Effector CD8-positive, alpha-beta T cell (primary cell): ENCODE data around the gene ICAM1.

Source experiments
- DNase-seq: peaks from one replicate; lab custom pipeline; 2025; lab: John Stamatoyannopoulos, UW

The ICAM1 gene

DNA sequence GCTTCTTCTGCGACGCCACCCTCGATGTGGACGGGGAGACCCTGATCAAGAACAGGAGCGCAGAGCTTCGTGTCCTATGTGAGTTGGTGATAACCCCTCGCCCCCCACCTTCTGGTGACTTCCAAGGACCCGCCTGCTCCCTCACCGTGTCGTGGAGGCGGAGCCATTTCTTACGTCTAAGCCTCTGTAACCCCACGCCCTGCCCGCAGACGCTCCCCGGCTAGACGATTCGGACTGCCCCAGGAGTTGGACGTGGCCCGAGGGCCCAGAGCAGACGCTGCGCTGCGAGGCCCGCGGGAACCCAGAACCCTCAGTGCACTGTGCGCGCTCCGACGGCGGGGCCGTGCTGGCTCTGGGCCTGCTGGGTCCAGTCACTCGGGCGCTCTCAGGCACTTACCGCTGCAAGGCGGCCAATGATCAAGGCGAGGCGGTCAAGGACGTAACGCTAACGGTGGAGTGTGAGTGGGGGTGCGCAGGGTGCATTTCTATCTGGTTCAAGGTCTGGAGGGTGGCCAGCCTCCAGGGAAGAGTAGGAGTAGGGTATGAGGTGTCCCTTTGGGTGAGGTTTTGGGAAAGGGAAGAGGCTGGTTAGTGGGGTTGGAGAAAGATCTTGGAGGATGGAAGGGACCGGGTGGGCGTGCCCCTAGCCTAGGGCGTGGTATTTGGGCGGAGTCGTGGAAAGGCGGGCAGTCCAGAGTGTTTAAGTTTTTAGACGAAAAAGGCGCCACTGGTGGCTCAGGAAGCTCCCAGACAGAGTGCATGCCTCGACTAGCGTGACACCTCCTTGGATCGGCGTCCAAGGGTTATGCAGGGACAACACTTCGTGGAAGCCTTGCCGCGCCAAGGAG is 22.1 kb downstream of the ICAM1 start:
- no peak for DNase-seq

DNA sequence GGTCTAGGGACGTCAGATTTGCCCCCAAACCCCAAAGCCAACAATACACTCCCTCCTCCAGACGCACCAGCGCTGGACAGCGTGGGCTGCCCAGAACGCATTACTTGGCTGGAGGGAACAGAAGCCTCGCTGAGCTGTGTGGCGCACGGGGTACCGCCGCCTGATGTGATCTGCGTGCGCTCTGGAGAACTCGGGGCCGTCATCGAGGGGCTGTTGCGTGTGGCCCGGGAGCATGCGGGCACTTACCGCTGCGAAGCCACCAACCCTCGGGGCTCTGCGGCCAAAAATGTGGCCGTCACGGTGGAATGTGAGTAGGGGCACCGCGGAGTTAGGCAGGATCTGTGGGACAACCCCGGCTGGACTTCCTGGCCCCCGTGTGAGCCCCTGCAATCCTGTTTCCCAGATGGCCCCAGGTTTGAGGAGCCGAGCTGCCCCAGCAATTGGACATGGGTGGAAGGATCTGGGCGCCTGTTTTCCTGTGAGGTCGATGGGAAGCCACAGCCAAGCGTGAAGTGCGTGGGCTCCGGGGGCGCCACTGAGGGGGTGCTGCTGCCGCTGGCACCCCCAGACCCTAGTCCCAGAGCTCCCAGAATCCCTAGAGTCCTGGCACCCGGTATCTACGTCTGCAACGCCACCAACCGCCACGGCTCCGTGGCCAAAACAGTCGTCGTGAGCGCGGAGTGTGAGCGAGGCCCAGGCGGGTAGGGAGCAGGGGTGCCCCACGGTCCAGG is 22.9 kb downstream of the ICAM1 start:
- DNase-seq = no peak

DNA sequence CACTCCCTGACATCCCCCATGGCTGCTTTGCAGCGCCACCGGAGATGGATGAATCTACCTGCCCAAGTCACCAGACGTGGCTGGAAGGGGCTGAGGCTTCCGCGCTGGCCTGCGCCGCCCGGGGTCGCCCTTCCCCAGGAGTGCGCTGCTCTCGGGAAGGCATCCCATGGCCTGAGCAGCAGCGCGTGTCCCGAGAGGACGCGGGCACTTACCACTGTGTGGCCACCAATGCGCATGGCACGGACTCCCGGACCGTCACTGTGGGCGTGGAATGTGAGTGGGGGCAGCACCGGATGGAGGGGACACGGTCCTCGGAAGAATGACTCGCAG is 23.4 kb downstream of the ICAM1 start:
- no peak for DNase-seq

DNA sequence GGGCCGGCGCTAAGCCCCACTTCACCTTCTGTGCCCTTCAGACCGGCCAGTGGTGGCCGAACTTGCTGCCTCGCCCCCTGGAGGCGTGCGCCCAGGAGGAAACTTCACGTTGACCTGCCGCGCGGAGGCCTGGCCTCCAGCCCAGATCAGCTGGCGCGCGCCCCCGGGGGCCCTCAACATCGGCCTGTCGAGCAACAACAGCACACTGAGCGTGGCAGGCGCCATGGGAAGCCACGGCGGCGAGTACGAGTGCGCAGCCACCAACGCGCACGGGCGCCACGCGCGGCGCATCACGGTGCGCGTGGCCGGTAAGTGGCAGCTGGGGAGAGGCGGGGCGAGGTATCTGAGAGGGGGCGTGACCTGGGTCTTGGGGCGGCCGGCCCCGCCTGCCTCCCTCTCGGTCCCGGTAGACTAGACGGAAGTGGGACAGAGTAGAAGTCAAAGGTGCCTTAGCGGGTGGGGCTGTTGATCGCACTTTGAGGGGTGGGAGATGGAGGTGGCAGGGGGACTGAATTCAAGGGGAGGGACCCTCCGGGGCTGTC is 24.5 kb downstream of the ICAM1 start:
- peak; percentile 41 for DNase-seq

DNA sequence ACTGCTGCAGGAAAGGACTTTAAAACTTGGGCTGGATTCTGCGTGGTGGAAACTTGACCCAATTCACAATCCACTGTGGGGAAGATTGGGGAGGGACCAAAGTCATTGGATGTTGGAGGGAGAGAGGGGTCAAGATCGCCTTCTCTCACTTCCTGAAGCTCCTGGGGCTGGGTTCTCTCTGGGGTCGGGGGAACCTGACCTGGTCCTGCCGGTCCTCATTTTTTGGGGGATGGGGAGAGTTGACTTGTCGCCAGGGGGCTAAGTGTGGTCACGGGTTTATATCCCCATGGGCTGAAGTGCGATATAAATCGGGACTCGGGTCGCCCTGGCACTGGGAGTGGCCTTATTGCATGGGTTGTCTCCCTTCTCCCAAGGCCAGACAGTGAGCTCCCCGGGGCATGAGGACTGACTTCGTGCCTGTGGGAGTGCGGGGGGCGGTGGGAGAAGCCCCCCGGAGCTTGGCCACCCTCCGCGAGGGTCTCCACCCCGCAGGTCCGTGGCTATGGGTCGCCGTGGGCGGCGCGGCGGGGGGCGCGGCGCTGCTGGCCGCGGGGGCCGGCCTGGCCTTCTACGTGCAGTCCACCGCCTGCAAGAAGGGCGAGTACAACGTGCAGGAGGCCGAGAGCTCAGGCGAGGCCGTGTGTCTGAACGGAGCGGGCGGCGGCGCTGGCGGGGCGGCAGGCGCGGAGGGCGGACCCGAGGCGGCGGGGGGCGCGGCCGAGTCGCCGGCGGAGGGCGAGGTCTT is 25.1 kb downstream of the ICAM1 start:
- DNase-seq = no peak

DNA sequence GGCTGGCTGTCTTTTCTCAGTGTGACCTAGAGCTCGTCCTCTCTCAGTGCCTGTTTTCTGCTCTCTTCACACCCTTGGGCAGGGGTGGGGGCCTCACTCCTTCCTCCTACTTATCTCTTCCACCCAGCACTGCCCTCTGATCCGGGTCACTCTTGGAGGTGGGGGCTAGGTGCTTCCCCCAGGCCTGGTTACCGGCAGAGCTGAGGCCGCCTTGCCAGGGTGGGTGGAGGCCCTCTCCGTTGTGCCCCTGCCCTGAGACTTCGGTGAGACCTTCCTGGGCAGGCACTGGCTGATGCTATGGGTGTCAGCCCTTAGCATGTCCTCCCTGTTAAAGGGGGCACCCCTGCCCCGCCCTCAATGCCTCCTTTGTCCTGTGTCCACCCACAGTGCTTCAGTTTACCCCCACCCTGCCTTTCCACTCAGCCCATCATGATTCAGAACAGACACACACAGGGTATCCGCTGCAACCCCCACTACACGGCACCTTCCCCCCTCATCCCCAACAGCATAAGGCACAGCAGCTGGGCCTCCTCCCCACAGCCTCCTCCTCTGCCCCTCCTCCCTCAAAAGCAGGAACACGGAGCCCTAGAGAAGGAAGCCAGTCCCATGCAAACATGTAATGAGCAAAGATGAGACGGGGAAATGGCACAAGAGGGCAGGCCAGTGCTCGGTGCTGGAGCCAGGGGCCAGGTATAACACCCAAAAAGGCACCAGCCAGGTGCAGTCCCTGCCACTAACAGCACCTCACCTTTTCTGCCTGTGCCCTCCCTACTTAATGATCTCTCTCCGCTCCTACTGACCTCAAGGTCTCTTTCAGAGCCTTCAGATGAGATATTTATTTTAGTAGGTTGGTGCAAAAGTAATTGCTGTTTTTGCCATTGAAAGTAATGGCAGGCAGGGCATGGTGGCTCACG is 28.9 kb downstream of the ICAM1 start:
- DNase-seq = no peak

DNA sequence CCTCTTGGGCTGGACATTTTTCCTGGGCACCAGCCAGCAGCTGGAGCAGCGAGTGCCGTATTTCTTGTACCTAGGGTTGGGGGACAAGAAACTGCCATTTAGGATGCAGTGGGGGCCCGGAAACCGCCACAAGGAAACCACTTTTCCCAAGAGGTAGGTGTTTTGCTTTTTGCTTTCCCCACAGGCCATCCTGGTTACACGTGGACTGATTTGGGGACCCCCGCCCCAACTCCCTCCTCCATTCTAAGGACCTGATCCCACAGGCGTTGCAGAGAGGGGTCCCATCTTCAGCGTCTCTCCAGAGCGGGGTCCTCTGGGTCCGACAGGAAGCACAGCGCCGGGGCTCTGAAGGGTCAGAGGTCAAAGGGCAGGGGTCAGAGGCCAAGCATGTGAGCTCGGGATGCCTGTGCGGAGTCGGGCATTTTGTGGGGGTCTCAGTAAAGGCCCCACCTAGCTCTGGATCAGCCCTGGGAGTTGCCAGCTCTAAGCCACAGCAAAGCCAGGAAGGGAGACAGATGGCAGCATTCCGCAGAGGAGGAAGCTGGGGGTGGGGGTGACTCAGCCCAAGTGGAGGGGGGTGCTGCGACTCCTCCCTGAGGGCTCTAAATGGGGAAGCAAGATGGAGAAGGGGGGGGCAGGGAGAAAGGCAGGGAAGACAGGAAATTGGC is 34.4 kb downstream of the ICAM1 start:
- no peak for DNase-seq

DNA sequence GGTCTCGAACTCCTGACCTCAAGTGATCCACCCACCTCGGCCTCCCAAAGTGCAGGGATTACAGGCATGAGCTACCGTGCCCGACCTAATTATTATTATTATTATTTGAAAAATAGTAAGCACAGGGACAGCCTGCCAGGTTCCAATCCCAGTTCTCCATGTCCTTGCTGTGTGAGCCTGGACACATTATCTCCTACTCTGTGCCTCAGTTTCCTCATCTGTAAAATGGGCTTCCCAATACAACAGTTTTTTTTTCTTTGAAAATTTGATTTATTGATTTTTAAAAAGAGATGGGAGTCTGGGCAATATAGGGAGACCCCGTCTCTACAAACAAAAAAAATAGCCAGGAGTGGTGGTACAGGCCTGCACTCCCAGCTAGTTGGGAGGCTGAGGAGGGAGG is 35.4 kb downstream of the ICAM1 start:
- DNase-seq = no peak

DNA sequence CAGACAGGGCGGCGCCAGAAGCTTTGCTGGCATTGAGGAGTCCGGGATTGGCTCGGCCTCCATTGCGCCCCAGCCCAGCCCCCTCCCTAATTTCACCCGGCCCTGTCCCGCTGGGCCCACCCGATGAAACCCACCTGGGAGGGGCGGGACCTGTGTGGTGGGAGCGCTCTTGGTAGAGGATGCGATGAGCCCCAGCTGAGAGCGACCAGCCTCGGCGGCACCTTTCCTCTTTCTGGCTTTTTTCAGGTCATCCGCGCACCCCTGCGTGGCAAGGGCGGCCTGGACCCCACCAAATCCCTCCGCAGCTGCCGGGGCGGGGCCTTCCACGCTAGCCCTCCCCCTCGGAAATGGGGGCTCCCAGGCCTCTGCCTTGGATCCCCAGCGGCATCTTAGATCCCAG is 38.5 kb downstream of the ICAM1 start, which contains the start of gene ZGLP1:
TSS of gene ZGLP1 (minus strand) at position 393 of the 400 bp plus-strand sequence.
- DNase-seq = no peak

DNA sequence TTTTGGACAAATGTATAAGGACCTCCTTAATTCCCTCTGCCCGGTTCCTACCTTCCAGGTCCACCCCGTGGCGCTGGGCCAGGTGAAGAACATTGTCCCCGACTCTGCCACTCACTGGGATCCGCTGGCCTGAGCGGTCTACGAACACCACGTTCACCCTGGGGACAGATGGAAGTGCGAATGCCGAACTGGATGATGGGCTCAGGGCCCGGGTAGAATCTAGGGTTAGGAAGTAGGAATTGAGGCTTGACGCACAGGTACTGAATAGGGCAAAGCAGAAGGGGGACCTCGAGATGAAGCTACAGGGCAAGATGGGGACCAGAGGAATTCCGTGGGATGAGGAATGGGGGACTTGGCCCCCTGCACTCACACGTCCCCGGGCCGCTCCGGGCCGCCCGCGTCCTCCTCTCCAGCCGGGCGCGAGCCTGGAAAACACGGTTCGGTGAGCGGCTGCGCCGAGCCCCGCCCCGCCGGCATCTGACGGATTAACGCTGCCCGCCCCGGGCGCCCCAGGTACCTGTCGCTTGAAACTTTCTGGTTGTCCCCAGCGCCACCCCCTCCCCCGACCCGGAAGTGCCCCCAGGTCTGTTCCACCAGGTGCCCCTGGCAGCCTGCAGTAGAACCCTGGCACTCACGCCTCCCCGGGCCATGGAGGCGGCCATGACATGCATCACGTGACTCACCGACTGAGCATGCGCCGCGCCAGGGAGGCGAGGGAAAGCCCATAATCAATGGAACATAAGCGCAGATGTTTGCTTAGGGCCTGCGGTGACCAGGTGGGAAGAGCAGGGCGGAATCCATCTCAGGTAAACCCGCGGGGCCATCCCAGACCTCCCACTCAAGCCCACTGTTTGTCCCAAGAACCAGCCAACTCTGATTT is 44.7 kb downstream of the ICAM1 start, which contains the start of gene FDX2:
TSS of gene FDX2 (minus strand) at position 681 of the 880 bp plus-strand sequence. CDS start at position 662, 19 bp downstream.
- peak; percentile 92 for DNase-seq

DNA sequence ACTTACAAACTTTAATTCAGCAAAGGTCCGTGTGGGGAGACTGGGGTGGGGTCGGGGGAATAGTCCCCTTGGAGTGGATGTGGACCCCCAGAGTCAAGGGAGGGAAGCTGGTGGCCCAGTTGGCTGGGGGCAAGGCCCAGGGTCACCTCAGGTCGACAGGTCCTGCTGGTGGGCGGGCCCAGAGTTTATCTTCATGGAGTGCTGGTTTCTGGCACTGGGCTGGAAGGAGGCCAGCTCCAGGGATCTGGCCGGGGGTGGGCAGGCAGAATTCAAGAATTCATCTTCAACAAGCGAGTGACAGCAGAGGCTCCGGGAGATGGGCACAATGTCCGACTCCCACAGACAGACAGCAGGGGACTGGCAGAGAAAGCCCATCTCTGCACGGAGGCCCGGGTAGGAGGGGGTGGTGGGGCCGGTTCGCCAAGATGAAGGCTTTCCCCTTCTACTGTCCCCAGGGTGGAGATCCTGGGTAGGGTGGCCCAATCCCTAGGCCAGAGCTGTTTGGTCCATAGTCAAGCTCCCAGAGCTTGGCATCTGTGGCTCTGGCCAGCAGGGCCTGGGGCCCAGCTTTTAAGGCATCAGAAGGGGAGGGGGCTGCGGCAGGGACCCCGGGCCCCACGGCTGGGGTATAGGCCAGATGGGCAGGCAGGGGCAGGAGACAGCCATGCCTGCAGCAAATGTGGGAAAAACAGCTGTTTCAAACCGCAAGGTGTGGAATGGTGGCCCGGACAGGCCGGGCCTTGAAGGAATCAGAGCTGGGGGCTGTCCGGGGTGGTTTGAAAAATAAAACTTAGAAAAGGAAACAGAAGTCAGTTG is 45.5 kb downstream of the ICAM1 start:
- DNase-seq = no peak

DNA sequence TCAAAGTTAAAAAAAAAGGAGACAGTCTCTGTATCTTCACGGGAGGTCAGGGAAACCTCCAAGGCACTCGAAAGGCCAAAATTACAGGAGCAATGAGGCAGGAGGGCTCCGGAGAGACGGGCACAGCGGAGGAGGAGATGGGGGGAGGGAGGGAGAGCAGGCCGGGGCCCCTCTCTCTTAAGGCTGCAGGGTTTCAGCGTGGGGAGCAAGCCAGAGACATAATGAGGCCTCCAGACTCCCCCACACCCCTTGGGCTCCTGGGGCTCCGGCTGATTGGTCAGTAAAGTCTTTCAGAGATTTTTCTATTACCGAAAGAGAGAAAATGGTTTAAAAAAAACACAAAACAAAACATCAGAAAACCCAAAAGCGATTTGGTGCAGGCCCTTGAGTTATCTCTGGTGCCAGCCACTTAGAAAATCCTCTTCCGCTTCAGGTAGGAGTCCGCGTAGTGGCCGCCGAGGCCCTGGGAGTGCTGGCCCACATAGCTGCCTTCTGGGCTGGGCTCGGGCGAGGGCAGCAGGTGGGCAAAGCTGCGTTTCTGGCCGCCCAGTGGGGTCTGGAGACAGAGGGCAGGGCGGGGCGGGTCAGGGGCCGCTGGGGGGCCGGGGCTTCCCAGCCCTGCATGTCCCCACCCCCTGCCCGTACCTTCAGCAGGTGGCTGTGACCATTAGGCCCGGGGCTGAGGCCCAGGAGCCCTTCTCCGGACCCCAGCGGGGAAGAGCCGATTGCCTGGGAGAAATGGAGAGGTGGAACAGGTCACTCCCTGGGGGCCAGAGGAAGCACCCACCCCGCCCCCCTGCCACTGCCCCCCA is 46.3 kb downstream of the ICAM1 start:
- no peak for DNase-seq

DNA sequence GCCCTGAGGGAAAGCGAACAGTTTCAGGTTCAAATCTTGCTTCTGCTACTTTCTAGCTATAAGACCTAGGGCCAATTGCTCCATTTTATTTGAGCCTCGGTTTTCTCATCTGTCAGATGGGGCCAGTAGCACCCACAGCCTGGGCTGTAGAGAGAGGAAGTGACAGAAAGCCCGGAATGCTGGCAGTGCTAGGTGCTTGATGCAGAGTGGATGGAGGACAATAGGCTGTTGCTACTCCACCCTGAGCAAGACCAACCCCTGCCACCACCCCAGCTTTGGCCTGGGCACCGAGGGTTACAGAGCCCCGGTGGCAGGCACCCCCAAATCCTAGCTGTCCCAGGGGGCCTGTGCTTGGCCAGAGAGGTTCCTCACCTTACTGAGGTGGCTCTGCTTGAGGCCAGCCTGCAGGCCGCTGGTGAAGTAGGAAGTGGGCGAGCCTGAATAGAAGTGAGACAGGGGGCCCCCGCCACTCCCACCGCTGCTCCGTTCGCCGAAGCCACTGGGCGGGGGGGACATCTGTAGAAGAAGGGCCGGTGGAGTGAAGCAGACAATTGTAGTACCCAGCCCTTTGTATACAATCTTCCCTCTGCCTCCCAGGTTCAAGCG is 47.0 kb downstream of the ICAM1 start:
- DNase-seq = no peak

DNA sequence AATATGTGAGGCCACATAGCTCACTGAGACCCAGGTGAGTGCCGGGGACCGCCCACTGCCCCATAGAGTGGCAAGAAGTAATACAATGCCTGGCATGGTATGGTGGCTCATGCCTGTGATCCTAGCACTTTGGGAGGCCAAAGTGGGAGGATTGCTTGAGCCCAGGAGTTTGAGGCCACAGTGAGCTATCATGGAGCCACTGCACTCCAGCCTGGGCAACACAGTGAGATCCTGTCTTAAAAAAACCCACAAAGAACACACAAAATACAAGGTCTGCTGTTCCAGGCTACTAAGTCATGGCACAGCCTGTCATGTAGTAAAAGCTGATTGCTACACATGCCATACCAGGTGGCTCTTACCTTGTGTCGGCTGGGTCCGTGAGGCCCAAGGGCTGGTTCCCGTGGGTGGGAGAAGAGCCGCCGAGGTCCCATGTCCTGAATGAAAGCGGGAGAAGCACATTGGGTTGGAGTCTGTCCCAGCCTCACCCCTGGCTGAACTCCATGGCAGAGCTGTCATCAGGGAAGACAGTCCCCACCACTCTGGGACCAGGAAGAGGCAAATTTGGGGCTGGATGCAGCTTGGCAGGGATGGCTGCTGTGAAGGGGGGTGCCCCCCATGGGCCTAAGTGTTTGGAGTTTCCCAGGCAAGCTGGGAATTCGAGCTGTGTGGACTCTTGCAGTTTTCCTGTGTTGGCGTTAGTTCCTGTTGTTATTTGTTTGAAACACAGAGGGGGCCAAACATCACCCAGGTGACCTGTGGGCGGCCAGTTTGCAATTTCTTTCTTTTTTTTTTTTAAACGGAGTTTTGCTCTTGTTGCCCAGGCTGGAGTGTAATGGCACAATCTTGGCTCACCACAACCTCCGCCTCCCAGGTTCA is 48.1 kb downstream of the ICAM1 start:
- DNase-seq = no peak

DNA sequence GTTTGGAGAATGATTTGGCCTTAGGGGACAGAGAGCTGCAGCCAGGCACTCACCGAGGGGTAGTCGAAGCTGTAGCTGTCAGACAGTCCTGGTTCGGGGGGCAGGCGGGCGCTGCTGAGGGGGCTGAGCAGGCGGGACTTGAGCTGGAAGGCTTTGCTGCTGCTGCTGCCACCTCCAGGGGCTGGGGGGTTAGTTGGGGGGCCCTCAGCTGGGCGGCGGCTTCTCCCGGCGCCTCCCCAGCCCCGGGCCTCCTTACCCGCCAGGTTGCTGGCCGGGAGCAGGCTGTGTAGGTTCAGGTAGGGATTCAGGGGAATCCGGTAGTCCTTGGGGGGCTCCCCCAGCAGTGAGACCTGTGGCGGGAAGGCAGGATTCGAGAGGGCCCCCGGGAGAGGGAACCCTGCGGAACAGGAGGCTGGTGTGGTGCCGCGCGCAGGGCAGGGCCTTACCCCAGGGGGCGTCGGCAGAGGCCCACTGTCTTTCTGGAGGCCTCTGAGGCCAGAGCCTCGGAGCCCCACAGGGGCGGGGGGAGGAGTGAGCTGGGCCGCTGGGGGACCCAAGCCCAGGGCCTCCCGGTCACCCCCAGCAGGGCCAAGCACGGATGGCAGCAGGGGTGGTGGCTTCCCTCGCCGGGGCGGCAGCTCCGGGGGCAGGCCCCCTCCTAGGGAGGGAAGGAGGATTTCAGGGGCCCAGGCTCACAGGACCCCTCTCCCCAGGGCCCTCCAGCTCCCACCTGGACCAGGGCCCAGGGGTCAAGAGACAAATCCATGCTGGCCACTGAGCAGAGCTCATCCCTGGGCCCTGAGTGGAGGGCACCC is 49.9 kb downstream of the ICAM1 start:
- no peak for DNase-seq

DNA sequence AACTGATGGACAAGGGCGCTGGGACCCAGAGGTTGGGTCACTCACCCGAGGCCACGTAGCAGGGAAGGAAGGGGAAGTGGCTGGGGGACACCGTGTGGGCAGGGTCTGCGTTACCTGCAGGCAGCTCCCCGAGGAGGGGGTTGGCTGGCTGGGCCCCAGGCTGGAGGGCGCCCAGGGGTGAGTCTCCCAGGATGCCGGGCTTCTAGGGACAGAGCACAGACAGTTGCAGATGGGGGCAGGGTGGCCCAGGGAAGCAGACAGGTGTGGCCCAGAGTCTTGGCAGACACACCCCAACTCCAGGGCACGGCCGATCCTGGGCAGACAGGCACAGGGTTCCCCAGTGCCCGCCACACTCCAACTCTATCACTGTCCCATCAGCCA is 50.5 kb downstream of the ICAM1 start:
- DNase-seq = no peak
